ENCODE data around the gene PTPN23.

Gene PTPN23

GRCh38 chr3:47420511-47421484 is 40.0 kb downstream of the PTPN23 start:
- peak; percentile 79 to 98 for DNase-seq

DNA sequence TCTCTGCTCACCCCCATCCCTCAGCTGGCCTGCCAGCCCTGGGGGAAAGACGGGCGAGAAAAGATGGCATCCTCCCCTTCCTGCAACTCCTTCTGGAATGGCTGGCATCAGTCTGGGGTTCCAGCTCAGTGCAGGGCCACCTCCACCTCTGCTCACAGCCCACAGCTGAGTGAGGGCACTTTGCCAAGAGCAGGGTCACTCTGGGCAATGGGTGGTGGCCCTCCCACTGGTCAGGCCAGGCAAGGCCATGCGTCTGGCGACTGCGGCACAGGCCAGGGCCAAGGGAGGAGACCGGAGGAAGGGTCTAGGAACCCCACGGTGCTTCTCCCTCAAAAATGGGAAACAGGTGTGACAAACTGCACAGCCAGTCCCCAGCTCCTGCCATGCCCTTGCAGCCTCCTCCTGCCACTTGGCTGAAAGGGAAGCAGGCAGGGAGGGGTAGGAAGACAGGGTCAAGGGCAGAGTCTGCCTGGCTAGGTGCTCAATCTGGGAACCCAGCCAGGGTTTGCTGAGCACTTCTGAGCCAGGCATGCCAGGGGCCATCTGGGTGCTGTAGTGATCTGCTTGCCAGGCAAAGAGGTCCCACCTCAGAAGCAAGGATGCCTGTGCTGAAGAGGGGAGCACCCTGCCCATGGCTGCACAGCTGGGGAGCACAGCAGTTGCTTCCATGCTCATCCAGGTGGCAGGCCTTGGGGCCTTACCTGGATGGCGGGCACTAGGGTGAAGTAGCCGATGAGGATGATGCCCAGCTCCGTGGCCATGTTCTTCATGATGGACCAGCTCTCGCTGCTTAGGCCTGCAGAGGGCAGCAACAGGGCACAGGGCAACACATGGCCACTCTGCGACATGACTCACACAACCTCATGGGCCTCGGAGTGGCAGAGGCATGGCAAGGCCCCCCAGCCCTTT is 41.2 kb downstream of the PTPN23 start:
- peak in 1 of 2 donors; percentile 21 for DNase-seq

GRCh38 chr3:47422743-47423142 is 41.9 kb downstream of the PTPN23 start:
- no peak for DNase-seq

DNA sequence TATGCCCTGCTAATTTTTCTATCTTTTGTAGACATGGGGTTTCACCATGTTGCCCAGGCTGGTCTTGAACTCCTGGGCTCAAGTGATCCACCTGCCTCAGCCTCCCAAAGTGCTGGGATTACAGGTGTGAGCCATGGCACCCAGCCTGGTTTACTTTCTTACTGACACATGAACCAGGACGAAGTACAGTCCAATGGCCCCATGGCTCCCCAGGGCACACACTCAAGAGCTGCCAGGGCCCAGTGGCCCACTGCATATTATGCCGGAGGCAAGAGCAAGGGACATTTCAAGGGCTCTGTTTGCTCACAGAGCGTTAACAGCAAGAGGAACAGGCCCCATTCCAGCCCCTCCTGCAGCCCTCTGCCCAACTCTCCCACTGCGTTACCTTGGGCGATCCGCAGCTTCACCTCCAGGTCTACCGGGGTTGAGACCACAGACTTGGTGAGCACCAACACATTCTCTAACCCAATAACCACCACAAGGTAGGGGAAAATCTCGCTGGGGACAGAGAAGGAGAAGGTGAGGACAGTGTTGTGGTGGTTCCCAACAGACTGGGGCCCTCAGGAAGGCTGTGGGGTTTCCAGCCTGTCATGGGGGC is 42.8 kb downstream of the PTPN23 start:
- no peak for DNase-seq

DNA sequence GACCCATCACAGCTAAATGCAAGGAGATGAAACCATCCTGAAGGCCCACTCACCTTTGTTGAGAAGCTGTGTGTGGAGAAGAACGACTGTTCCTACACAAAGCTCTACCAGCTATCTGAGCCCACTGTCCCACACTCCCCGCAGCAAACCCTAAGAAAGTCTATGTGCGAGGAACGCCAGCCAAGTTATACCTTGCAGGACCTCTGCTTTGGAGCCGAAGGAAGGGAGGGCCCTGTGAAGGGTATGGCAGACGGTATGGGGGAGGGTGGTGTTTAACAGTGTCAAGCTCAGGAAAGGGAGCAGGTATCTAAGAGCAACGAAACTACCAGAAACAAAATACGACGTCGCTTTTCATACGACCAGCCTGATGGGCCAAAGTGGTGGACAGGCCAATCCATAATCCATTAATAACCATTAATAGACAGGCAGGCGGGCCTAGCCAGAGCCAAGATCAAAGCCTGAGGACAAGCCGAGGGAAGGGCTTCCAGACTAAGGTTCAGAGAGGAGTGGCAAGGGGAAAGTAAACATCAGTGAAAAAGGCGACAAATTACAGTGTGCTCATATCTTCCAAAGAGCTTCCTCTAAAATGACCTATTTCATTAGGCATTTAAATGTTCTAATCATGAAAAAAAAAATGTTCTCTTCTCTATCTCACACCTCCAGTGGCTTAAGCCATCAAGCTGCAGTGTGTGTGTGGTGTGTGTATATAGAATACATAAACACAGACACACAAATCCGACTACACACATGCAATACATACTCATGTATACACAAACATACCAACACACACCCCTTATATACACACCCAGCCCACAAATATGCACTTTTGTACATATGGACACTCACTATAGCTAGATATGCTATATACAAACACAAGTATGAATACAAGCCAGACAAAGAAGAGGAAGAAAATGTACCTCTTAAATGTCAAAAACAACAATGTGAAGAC is 43.9 kb downstream of the PTPN23 start:
- no peak for DNase-seq

- DNase-seq, result no peak
These were observed 44.6 kb downstream of the PTPN23 start for GRCh38 chr3:47425383-47425778.

DNA sequence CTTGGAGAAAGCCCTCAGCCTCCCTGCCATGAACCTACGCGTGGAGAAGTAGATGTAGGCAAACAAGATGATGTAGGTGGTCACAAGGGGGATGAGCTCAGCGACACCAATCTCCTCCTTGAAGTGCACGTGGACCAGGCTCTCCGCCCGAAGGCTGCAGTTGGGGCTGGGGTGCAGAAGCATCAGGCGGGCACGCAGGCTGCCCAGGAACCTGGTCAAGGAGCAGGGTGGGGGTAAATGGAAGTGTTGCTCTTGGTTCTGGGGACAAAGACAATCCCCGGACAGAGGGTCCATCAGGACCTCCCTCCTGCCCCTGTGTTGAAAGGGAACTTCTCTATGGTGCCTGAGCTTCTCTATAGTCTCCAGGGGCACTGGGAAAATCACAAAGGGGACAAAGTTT is 45.1 kb downstream of the PTPN23 start:
- no peak for DNase-seq

GRCh38 chr3:47427866-47428265 is 47.0 kb downstream of the PTPN23 start:
- DNase-seq, result no peak

- DNase-seq, result no peak
These were observed 47.8 kb downstream of the PTPN23 start for GRCh38 chr3:47428662-47429061.

- no peak for DNase-seq
These were observed 48.9 kb downstream of the PTPN23 start for GRCh38 chr3:47429476-47430270.

DNA sequence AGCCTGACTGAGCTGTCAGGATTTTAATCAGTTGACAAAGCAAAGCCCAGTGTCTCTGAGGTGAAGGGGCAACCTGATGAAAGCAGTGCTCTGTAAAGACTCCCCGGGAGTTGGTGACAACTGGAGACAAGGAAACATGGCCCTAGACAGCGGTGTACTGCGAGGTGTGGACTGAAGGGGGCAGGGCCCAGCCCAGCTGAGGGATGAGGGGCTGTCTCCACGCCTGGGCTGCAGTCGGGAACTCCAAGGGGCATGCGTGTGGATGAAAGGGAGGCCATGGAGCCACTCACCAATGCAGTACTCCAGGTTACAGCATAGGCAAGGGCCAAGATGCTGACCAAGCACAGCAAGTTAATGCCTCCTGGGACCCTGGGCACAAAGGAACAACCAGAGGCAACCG is 49.8 kb downstream of the PTPN23 start:
- DNase-seq, result no peak

DNA sequence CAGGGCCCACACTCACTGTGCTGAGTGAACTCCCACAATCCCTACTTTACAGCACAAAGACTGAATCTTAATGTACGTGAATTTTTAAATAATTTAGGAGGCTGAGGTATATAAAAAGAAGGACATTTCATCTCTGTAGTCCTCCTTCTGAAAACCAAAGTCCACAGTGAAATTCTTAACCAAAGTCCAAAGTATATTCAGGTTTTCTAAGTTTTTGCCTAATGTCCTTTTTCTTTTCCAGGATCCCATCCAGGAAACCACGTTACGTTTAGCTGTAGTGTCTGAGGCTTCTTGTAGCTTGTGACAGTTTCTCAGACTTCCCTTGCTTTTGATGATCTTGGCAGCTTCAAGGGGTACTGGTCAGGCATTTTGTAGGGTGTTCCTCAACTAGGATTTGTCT is 50.4 kb downstream of the PTPN23 start:
- DNase-seq, result no peak

DNA sequence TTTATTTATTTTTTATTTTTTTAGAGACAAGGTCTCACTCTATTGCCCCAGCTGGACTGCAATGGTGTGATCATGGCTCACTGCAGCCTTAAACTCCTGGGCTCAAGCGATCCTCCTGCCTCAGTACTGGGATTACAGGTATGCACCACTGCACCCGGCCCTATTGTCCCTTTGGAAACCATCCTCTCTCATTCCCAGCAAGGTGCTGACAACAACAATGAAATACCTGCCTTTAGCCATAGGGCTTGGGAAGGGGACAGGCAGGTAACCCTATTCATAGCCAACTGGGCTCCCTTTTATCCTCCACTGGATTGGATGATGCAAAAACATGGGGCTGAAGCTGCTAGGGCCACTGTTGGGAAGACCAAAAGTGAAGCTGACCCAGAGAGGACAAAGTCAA is 51.9 kb downstream of the PTPN23 start:
- no peak for DNase-seq

DNA sequence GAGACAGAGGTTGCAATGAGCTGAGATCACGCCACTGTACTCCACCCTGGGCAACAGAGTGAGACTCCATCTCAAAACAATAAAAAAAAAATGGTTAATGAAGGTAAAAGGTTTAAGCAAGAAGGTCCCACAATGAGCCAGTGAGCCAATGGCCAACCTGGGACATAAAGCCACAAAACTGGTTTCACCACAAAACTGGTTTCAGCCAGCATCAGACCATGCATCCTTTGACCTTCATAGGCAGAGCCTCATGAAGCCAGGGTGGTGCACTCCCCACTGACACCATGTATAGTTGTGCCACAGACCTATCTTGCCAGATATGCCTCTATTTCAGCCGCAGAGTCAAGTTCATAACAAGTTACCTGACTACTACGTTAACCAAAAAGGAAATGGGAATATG is 53.0 kb downstream of the PTPN23 start:
- no peak for DNase-seq

DNA sequence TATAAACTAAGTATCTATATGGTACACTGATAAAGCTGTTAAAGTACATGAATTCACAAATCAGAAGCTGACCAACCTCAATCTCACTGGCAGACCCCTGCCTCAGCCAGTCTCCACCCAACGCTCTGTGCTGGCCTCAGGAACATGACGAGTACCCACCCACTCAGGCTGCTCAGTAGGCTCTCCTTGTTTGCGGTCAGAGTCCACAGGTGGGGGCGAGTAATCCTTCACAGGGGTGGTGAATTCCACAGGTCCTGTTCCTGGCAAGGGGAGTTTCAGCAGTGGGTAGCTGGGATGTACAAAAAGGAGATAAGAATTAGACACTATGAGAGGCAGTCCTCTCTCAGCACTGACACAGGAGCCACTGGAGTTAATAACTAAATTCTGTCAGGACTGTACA is 54.0 kb downstream of the PTPN23 start:
- DNase-seq, result no peak

GRCh38 chr3:47436180-47436579 is 55.4 kb downstream of the PTPN23 start:
- no peak for DNase-seq

- DNase-seq, result peak in 1 of 2 donors; percentile 21
These were observed 59.3 kb downstream of the PTPN23 start for GRCh38 chr3:47440131-47440530.

GRCh38 chr3:47441796-47442551 is 61.2 kb downstream of the PTPN23 start:
- DNase-seq, result no peak

DNA sequence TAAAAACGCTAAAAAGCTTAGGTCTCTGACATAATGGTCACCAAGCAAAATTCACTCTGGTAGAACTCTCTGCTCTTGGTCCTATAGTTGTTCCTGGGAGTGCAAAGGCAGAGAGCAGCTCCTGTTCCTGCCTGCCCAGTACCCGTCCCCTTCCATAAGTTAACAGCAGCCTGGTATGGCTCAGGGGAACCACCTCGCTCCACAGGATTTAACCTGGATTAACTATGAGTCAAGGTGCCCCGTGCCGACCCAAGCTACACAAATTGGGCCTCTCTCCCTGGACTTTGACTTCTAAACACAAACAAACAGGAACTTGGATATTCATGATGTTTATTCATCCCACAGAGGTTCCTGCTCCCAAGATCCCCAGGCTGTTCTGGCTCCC is 62.8 kb downstream of the PTPN23 start:
- no peak for DNase-seq

GRCh38 chr3:47444103-47444502 is 63.3 kb downstream of the PTPN23 start:
- no peak for DNase-seq

Data from inflammatory macrophage treated with lipopolysaccharide for 1 hour (primary cell).